NCI-H2029 (cell line): ENCODE results near the gene GUCY1A2.

Experiments used
- DNase-seq: peaks from one replicate; lab custom pipeline; 2025; lab: John Stamatoyannopoulos, UW

GUCY1A2 gene

GRCh38 chr11:106733635-106734034, 284.6 kb downstream of the GUCY1A2 start:
- no peak for DNase-seq

DNA sequence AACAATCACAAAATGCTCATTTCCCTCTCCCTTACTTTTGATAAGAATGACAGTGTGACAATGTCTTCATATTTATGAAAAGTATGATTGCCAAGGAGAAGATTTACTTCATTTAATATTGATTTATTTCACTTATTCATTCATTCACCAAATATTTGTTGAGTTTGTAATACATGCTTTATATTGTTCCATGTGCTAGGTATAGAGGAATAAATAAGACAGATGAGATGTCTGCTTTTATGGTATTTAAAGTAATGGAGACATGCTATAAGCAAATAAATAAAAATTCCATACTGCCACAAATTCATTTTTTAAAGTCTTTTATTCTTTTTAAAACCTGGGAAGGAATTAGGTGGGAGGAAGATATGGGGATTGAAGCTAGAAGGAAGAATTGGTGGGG, 289.4 kb downstream of the GUCY1A2 start:
- DNase-seq: no peak

GRCh38 chr11:106728379-106728778, 289.9 kb downstream of the GUCY1A2 start:
- DNase-seq: no peak

GRCh38 chr11:106727256-106727655, 291.0 kb downstream of the GUCY1A2 start:
- no peak for DNase-seq

- DNase-seq: peak; percentile 91
These were observed 293.9 kb downstream of the GUCY1A2 start for GRCh38 chr11:106724293-106724892.

DNA sequence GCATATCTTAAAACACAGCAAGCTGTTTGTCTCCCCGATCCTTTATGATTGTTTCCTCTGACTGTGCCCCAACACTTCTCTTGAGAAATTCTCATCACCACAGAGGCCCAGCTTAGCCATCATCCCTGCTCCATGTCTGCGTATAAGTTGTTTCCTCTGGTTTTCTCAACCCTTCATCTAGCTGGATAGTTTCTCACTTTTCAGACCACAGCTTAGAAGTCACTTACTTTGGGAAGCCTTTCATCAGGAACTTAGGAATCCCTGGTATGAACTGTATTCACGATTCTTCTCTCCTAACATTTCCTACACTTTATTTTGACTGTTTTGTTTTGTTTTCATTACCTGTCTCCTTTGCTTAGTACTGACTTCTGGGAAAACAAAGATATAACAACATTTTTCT, 295.2 kb downstream of the GUCY1A2 start:
- DNase-seq: no peak

DNA sequence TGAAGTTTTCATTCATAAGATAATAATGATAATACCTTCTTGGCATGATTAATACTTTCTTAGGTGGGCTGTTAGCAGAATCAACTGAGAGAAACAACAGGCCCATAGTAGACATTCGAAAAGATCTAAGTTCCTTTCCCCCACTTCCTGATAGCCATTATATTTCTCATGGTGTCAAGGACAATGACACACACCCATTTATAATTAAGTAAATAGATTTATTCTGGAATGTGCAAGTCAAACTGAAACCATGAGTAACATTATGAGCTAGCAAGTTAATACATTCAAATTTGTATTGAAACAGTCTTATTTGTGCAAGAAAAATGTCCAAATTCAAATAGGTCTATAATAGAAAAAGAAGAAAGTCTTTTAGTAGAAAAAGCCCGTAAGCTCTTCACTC, 301.1 kb downstream of the GUCY1A2 start:
- no peak for DNase-seq

DNA sequence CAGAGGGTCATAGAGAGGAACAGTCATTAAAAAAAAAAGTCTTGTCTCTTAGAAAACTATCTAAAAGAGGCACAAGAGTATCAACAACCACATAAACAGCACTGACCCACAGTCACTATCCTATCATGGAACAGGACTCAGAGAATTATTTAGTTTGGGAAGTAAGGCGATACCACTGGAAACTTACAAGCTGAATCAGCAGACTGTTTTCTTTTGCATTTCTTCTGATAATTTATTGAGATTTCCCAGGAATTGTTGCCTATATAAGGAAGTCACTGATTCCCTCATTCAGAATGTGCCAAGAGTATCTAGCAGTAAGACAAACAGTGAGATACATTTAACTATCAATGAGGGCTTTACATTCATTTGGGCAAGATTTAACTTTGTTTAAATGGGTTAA, 304.1 kb downstream of the GUCY1A2 start:
- DNase-seq: no peak

DNA sequence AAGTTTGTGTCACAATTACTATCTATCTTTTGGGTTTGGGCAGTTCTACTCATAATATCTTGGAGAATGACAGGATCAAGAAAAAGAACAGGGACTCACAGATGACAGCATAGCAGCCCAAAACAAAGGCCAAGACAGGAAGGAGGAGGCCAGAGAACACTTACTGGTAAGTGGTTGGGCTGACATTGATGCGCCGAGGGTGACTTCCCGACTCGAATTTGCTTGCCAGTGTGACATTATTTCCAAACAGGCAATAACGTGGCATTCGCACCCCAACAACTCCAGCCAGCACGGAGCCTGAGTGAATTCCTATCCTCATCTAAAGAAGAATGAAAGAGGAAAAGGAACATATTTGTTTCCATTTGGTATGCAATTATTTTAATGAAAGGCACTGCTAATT, 309.9 kb downstream of the GUCY1A2 start:
- no peak for DNase-seq

- no peak for DNase-seq
These were observed 311.9 kb downstream of the GUCY1A2 start for GRCh38 chr11:106706355-106706754.

DNA sequence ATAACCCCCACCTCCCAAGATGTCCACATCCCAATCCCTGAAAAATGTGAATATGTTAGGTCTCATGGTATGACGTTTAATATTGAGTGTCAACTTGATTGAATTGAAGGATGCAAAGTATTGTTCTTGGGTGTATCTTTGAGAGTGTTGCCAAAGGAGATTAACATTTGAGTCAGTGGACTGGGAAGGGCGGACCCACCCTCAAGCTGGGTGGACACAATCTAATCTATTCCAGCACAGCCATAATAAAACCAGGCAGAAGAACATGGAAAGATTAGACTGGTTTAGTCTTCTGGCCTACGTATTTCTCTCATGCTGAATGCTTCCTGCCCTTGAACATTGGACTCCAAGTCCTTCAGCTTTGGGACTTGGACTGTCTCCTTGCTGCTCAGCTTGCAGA, 315.5 kb downstream of the GUCY1A2 start:
- no peak for DNase-seq

- DNase-seq: no peak
These were observed 321.2 kb downstream of the GUCY1A2 start for GRCh38 chr11:106697058-106697457.

GRCh38 chr11:106695506-106695905, 322.8 kb downstream of the GUCY1A2 start:
- DNase-seq: no peak

DNA sequence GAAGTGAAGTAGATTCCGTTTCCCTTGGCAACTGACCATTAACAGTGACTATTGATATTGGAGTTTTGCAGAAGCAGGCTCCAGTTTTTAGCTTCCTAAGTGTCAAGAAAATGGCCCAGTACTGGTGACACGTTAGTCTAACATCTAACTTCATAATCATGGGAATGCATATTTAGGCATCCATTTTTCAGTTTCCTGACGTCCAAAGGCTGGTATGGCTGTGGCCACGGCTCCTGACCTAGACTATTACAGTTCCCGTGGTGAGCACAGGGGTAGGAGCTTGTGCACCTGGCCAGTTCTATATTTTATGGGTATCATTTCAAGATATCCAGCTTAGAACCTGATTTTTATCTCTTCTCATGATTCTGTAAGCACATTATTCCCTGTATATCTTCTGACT, 323.8 kb downstream of the GUCY1A2 start:
- DNase-seq: no peak

DNA sequence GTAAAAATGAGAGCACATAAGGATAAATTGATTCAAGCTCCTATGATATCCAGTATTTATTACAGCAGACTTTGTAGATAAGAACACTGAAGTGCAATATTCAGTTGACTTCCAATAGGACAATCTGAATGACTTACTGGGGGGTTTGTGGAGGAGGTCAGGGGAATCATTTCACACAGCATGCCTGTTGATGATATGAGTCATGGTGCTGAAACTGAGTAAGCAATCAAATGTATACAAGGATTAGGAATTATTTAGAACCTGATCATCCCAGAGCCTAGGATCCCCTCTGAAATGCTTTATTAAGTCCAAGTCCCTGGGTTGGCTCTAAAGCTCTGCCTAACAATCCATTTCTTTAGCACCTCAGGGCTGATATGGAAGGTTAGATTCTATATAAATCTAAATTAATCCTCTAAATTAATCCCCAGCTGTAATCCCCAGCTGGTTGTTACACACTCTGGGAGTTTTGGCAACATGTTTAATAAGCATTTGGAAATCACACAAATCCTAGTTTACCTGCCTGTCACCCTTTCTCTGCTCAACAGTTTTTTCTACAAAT, 326.4 kb downstream of the GUCY1A2 start:
- no peak for DNase-seq

DNA sequence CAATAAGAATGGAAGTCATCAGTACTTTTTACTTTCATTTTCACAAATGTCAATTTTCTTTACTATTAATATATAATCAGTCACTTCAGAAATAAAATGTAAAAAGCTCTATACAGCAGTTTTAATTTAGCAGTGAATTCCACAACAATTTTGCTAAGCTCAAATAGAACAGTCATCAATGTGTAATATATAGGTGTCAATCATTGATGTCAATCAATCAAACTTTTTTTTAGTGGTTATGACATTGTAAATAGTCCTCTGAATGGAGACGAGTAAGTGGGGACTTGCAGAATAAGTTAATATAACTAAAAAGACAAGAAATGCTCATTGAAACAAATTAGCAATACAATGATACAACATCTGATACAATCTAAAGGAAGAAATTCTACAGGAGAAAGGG, 327.4 kb downstream of the GUCY1A2 start:
- DNase-seq: no peak

- DNase-seq: no peak
These were observed 333.3 kb downstream of the GUCY1A2 start for GRCh38 chr11:106684944-106685343.

DNA sequence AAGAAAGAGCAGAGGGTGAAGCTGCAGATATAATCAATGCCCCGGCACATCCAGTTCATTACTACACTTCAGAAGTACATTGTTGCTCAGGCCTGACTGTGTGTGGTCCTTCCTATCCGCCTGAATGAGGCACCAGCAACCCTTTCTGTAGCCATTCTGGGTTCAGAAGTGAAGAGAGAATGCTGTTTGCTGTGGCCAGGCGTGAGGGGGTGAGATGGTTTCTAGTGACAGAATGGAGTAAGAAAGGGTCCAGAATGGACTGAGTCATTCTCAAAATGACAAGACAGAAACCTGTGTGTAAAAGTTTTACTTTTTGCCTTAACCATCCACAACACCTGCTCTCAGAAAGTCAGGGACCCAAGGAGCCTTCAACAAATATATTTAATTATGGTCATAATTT, 334.8 kb downstream of the GUCY1A2 start:
- DNase-seq: no peak

DNA sequence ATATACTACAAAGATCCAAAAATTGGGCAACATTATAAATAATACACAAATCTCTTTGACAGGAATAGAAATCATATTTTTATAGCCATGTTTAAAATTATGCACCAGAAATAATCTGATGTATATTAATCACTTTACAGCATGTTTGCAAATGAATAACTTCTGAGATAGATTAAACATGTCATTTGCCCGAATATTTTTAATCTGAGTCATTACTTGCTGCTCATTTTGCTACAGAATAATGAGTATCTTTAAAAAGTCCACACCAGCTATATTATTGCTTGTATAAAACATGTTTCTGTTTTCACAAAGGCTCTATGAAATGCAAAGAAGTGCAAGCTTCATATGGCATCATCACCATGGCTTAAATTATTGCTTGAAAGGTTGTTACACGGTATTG, 336.8 kb downstream of the GUCY1A2 start:
- DNase-seq: no peak

- no peak for DNase-seq
These were observed 338.7 kb downstream of the GUCY1A2 start for GRCh38 chr11:106679581-106679980.

DNA sequence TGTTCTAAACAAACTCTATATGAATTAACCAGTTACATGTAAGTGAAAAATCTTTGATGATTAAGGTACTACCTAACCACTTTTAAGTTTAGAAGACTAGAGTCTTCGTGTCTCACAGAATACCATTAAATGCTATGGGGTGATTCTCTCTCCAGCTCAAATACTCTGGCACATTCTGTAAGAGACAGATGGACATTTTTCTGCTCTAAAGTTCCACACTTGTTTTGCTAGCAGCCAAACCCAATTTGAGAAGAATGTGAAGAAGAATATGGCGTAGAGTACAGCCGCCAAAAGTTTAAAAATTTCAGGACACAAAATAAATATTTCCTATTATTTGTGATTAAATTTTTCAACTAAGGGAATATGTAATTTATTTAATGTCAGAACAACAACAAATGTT, 339.1 kb downstream of the GUCY1A2 start:
- DNase-seq: no peak

DNA sequence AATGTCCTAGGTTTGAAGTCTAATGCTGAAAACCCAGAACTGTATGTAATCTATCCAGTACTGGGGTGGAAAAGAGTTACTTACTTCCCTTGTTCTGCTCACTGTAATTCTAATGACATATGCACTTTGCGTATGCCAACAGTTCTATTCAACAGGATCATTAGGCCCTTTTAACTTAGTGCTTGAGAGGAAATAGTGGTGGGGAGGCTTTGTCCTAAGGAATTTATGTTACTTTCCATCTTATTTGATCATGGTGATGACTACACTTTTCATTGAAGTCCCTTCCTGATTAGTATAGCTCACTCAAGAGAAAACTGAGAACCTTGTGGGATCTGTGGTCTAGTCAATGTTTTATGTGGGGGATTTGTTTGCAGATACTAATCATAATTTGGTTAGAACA, 348.2 kb downstream of the GUCY1A2 start:
- DNase-seq: no peak

GRCh38 chr11:106668147-106668546, 350.1 kb downstream of the GUCY1A2 start:
- DNase-seq: no peak

DNA sequence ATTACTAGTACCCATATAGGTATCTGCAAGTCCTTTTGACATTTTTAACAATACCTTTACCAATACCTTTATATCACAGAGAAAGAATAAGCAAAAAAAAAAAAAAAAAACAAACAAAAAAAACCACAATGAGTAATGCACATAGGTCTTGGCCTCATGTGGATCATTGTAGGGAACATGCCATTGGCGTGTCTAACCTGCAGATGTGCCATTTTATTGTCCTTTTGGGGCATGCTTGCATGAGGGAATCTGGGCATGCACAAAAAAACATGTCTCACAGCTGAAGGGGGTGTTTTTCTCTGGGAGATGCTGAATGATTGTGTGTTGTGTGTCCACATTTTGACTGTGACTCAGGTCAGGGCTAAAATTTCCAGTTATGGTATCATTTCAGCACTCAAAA, 361.6 kb downstream of the GUCY1A2 start:
- no peak for DNase-seq
